ENCODE measurements around the gene CPXM1.
A peak's percentile ranks its signal among the peaks of the same experiment; 100 is the strongest.

CPXM1 gene

DNA sequence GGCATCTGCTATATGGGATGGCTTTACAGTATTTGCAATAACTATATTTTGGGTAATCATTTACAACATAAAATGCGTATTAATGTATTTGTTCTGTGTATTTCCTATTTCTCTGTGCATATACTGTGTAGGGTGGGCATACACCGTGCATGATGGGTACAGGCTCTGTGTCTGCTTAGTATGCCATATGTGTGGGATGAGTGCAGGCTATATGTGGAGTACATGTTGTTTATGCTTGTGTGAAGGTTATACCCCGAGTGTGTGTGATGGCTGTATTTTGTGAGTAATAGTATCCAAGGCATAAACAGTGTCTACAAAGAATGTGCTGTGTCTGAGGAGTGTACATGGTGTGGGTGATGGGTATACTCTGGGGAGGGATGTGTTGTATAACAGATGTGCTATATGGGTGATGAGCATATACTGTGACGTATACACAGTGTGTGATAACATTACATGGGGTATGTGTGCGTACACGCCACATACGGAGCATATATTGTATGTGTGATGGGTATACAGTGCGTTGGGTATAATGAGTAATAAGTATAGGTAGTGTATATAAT lies 52.7 kb downstream of the CPXM1 start:
- DNase-seq = no peak

DNA sequence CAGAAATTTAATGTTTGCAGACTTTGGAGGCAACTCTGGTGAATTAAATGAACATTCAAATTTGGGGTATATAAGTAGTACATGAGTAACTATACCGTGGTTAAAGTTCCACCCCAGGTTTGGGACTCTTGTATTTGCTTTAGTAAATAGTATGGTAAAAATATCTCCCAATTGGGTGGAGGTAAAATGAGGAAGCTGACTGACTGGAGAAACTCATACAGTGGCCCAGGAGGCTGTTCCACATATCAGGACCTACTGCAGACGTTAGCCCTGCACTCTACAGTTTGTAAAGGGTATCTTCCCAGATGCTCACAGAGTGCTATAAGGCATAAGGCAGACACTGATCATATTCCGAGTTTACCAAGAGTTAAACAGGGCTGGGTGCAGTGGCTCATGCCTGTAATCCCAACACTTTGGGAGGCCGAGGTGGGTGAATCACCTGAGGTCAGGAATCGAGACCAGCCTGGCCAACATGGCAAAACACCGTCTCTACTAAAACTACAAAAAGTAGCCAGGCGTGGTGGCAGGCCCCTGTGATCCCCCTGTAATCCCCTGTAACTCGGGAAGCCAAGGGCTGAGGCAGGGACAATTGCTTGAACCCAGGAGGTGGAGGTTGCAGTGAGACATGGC lies 53.7 kb downstream of the CPXM1 start:
- peak in 2 of 4 experiments; percentile 28 to 29 for DNase-seq

DNA sequence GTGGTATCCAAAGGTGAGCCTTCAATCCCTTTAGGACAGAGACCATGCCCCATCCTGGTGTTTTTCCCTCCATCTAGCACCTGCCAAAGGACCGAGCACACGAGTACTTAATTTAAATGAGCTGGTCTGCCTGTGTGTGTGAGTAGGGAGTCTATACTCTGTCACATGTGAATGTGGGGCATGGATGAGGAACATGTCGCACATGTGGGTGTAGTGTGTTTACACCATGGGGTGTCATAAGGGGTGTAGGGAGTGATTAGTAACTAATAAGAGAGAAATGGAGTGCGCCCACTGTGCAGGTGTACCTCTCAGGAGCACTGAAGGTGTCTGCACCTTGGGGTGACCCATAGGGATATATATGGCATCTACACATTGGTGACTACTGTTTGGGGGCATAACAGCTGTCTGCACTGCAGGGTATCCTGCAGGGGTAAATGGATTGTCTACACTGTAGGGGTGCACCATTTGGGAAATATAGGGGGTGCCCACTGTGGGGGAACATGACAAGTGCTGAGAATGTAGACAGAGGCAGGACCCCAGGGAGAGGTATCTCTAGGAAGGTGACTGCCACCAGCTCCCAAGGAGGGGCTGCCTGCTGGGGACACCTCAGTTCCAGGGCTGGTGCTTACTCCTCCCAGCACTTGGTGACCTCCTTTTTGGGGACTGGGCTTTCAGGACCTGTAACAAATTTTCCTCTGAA lies 54.3 kb downstream of the CPXM1 start:
- DNase-seq = peak in 1 of 4 experiments; percentile 10

DNA sequence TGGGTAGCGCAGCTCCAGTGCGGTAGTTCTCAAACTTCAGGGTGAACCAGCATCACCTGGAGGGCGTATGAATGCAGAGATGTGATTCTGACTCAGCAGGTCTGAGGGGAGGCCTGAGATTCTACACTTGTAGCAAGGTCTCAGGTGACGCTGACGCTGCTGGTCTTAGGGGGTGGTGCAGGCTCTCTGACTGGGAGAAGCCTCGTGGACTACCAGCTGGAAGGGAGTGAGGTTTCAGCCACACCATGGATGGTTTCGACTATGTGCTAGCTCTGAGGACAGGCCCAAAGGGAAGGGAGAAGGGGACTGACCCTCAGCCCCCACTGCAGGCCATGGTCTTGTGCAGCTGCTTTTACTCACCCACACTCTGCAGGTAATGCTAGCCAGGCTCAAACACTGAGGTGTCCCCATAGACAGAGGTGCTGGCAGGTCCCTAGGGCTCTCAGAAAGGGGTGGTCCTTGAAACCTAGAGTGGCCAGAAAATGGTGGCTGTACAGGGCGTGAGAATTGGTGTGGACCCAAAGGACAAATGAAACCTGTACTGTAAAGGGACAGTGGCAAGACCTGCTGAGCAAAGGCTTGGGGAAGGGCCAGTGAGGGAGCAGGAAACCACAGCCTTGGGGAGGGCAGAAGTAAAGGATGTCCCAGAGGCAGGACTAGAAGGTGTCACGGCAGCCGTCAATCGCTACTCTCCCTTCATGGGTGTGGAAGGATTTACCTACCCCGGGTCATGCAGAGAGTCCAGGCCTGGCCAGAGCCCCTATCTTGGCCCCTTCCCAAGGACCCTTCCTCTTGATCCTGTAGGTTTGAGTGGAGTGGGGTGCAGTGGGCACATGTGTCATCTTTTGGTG lies 55.1 kb downstream of the CPXM1 start:
- no peak for DNase-seq

Data from suppressor macrophage (primary cell).